ENCODE measurements around the gene FANCM. TPM values are rescaled to one million over a fixed set of nuclear protein-coding genes. Genes with fewer than 3 reads are reported as not detected.
"Not testable (repeated sequence)": the region's sequence is repeated elsewhere in the genome, so short reads cannot be mapped to it uniquely, and the experiment has no call there.

The FANCM gene
- total RNA-seq, 1 experiment from 2014 or later, result 7.5 TPM

GRCh38 chr14:45211295-45211694, 75.6 kb downstream of the FANCM start:
- in situ Hi-C loops (cut with HindIII; ENCODE audit: low pct_unique_long_range_greater_than_20kb, low sequenced_read_pairs), result no loop called here
- DNase-seq (ENCODE audit: low read depth, low spot score), result no peak

- in situ Hi-C loops (cut with HindIII; ENCODE audit: low pct_unique_long_range_greater_than_20kb, low sequenced_read_pairs), result no loop called here
- DNase-seq (ENCODE audit: low read depth, low spot score), result no peak
Observed at GRCh38 chr14:45212231-45212630, 76.5 kb downstream of the FANCM start.

- DNase-seq (ENCODE audit: low read depth, low spot score); in situ Hi-C loops (cut with HindIII; ENCODE audit: low pct_unique_long_range_greater_than_20kb, low sequenced_read_pairs): not testable (repeated sequence)
Observed at GRCh38 chr14:45213716-45214115, 78.0 kb downstream of the FANCM start.

DNA sequence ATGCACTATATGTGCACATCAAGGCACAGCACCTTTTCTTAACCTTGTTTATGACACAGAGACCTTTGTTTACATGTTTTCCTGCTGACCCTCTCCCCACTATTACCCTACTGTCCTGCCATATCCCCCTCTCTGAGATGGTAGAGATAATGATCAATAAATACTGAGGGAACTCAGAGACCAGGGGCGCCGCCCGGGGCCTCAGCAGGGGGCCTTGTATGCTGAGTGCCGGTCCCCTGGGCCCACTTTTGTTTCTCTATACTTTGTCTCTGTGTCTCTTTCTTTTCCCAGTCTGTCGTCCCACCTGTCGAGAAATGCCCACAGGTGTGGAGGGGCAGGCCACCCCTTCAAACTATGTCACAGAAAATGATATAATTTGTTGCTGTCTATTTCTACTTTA, 78.6 kb downstream of the FANCM start:
- DNase-seq (ENCODE audit: low read depth, low spot score); in situ Hi-C loops (cut with HindIII; ENCODE audit: low pct_unique_long_range_greater_than_20kb, low sequenced_read_pairs): not testable (repeated sequence)

- DNase-seq (ENCODE audit: low read depth, low spot score), result no peak
- in situ Hi-C loops (cut with HindIII; ENCODE audit: low pct_unique_long_range_greater_than_20kb, low sequenced_read_pairs), result no loop called here
Observed at GRCh38 chr14:45222485-45223262, 86.9 kb downstream of the FANCM start.

DNA sequence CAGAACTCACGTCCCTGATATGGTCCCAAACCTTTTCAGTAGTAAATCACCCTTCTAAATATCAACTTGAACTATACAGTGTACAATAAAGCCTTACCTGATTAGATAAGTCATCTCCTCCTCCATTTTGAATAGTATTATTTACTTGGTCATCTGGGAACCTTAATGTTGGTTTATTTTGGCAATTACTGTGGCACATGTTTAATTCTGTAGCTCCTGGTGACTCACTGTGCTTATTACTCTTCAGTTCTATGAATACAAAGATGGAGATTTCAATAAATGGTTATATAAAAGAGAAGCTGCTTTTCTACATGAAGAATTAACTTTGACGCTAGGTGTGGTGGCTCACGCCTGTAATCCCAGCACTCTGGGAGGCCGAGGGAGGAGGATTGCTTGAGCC, 91.8 kb downstream of the FANCM start:
- in situ Hi-C loops (cut with HindIII; ENCODE audit: low pct_unique_long_range_greater_than_20kb, low sequenced_read_pairs), result no loop called here

GRCh38 chr14:45238988-45239387, 103.3 kb downstream of the FANCM start:
- DNase-seq (ENCODE audit: low read depth, low spot score), result no peak
- in situ Hi-C loops (cut with HindIII; ENCODE audit: low pct_unique_long_range_greater_than_20kb, low sequenced_read_pairs), result no loop called here

More for the DNA sequence above, 91.8 kb downstream of the FANCM start:
- no peak for DNase-seq (ENCODE audit: low read depth, low spot score)

DNA sequence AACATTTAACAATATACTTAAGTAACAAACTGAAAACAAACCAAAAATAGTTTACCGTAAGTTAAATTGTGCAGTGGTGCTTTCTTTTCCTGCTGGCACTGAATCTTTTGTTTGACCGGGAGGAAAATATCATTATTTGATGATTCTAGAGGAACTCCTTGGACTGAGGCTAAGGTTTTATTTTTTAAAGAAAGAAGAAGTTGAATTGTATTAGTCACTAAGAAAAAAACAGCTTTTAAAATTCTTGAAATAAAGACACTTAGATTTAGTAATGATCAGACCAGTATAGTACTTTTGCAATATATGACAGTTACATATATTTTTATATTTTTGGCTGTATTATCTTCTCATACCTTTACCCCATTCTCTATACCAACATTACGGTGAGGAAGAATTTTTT, 107.0 kb downstream of the FANCM start:
- in situ Hi-C loops (cut with HindIII; ENCODE audit: low pct_unique_long_range_greater_than_20kb, low sequenced_read_pairs), result no loop called here
- DNase-seq (ENCODE audit: low read depth, low spot score), result no peak

GRCh38 chr14:45246151-45246550, 110.4 kb downstream of the FANCM start:
- DNase-seq (ENCODE audit: low read depth, low spot score), result no peak
- in situ Hi-C loops (cut with HindIII; ENCODE audit: low pct_unique_long_range_greater_than_20kb, low sequenced_read_pairs), result no loop called here

GRCh38 chr14:45246691-45247090, 111.0 kb downstream of the FANCM start:
- DNase-seq (ENCODE audit: low read depth, low spot score), result no peak
- in situ Hi-C loops (cut with HindIII; ENCODE audit: low pct_unique_long_range_greater_than_20kb, low sequenced_read_pairs), result no loop called here

DNA sequence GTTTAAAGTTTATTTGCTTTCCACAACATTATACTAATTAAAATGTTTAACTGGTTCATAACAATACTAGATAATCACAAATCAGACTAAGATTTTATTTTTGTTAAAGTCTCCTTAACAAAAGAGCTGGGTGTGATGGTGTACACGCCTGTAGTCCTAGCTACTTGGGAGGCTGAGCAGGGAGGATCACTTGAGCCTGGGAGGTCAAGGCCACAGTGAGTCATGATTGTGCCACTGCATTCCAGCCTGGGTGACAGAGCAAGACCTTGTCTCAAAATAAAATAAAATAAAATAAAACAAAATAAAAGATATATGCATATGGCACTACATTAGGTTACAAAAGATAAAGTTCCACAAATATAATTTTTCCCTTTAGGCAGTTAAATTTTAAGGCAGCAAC, 111.7 kb downstream of the FANCM start:
- in situ Hi-C loops (cut with HindIII; ENCODE audit: low pct_unique_long_range_greater_than_20kb, low sequenced_read_pairs), result no loop called here
- DNase-seq (ENCODE audit: low read depth, low spot score), result no peak

- in situ Hi-C loops (cut with HindIII; ENCODE audit: low pct_unique_long_range_greater_than_20kb, low sequenced_read_pairs), result no loop called here
- DNase-seq (ENCODE audit: low read depth, low spot score), result no peak
Observed at GRCh38 chr14:45249856-45250575, 114.3 kb downstream of the FANCM start.

Small RNA genes lying within 50 kb of the gene (small RNA-seq; reads per million reads assigned to genes)
- gene RF00151, result 0.05 to 0.08 reads per million in 2 experiments
- gene SNORD127, result 133 to 1,998 reads per million in 2 experiments

Other genes starting within 250 kb of the FANCM start
- 6.7 and 8.6 TPM in 2 replicates for gene KLHL28, start 174.0 kb upstream of the FANCM start, total RNA-seq (2014; rRNA removed; shearing (Covaris generic))
- gene TOGARAM1, start 173.7 kb upstream of the FANCM start, total RNA-seq (2014; rRNA removed; shearing (Covaris generic)), result 17.1 and 19.1 TPM in 2 replicates
- gene PRPF39, start 51.8 kb upstream of the FANCM start, total RNA-seq (2014; rRNA removed; shearing (Covaris generic)), result 22.1 and 24.5 TPM in 2 replicates
- 54.9 and 59.1 TPM in 2 replicates for gene FKBP3, start 1.4 kb upstream of the FANCM start, total RNA-seq (2014; rRNA removed; shearing (Covaris generic))
- gene MIS18BP1, start 117.3 kb downstream of the FANCM start, total RNA-seq (2014; rRNA removed; shearing (Covaris generic)), result 18.9 and 19.0 TPM in 2 replicates